ENCODE measurements around the gene ERGIC1. TPM values are rescaled to one million over a fixed set of nuclear protein-coding genes. Genes with fewer than 3 reads are reported as not detected.
"Not testable (repeated sequence)": the region's sequence is repeated elsewhere in the genome, so short reads cannot be mapped to it uniquely, and the experiment has no call there.

ERGIC1 gene
- polyA plus RNA-seq, 4 donors = 58.1 to 127 (median 94.1) TPM

- peak overlapping the region in 1 of 3 donors; percentile 91 for H3K27ac ChIP-seq (ENCODE audit: low read depth in 1 of 3, low read length in 2 of 3)
- FAIRE-seq (no peak), DNase-seq (no peak)
- peaks cover 0 to 66% (median 0%) of the 10 kb centered on the region in 3 donors for H3K36me3 ChIP-seq (ENCODE audit: control insufficient read depth in 3 of 3, insufficient read depth in 2 of 3, low read depth in 1 of 3, low read length in 3 of 3)
- H3K4me1 ChIP-seq (ENCODE audit: control insufficient read depth in 3 of 3, insufficient read depth in 2 of 3, low read depth in 1 of 3, low read length in 2 of 3) = peaks cover 0 to 12% (median 1%) of the 10 kb centered on the region in 3 donors
- no peaks in the 10 kb centered on the region for H3K9me3 ChIP-seq (ENCODE audit: control insufficient read depth in 2 of 2, insufficient read depth in 1 of 2, low read depth in 1 of 2, low read length in 1 of 2)
- no peak overlapping the region for H3K4me3 ChIP-seq (ENCODE audit: low read depth in 1 of 3, low read length in 3 of 3)
- no peaks in the 10 kb centered on the region for H3K27me3 ChIP-seq (ENCODE audit: control insufficient read depth in 3 of 3, insufficient read depth in 3 of 3, low read length in 3 of 3)
- WGBS, 3 donors = 86 to 92% (median 92%) methylated on average over 7 of the region's 7 CpGs
Observed at GRCh38 chr5:172896465-172896864, 62.4 kb downstream of the ERGIC1 start.

GRCh38 chr5:172897067-172897466 is 63.0 kb downstream of the ERGIC1 start:
- WGBS, 3 donors = 90 to 92% (median 92%) methylated on average over 7 of the region's 7 CpGs
- H3K9me3 ChIP-seq (ENCODE audit: control insufficient read depth in 2 of 2, insufficient read depth in 1 of 2, low read depth in 1 of 2, low read length in 1 of 2) = not testable (repeated sequence)

GRCh38 chr5:172897481-172898217 is 63.6 kb downstream of the ERGIC1 start:
- peak overlapping the region in 2 of 3 donors; percentile 43 to 91 for H3K27ac ChIP-seq (ENCODE audit: low read depth in 1 of 3, low read length in 2 of 3)
- FAIRE-seq (no peak), DNase-seq (no peak)
- H3K4me1 ChIP-seq (ENCODE audit: control insufficient read depth in 3 of 3, insufficient read depth in 2 of 3, low read depth in 1 of 3, low read length in 2 of 3) = peaks cover 0 to 21% (median 1%) of the 10 kb centered on the region in 3 donors
- H3K36me3 ChIP-seq (ENCODE audit: control insufficient read depth in 3 of 3, insufficient read depth in 2 of 3, low read depth in 1 of 3, low read length in 3 of 3) = peaks cover 0 to 69% (median 0%) of the 10 kb centered on the region in 3 donors
- no peaks in the 10 kb centered on the region for H3K9me3 ChIP-seq (ENCODE audit: control insufficient read depth in 2 of 2, insufficient read depth in 1 of 2, low read depth in 1 of 2, low read length in 1 of 2)
- H3K27me3 ChIP-seq (ENCODE audit: control insufficient read depth in 3 of 3, insufficient read depth in 3 of 3, low read length in 3 of 3) = no peaks in the 10 kb centered on the region
- 58 to 78% (median 70%) methylated on average over 16 of the region's 16 CpGs for WGBS, 3 donors
- no peak overlapping the region for H3K4me3 ChIP-seq (ENCODE audit: low read depth in 1 of 3, low read length in 3 of 3)

More at GRCh38 chr5:172897067-172897466, 63.0 kb downstream of the ERGIC1 start:
- DNase-seq; FAIRE-seq; H3K4me3 ChIP-seq (ENCODE audit: low read depth in 1 of 3, low read length in 3 of 3); H3K27me3 ChIP-seq (ENCODE audit: control insufficient read depth in 3 of 3, insufficient read depth in 3 of 3, low read length in 3 of 3): not testable (repeated sequence)
- H3K4me1 ChIP-seq (ENCODE audit: control insufficient read depth in 3 of 3, insufficient read depth in 2 of 3, low read depth in 1 of 3, low read length in 2 of 3) = peaks cover 0 to 16% (median 1%) of the 10 kb centered on the region in 3 donors
- H3K36me3 ChIP-seq (ENCODE audit: control insufficient read depth in 3 of 3, insufficient read depth in 2 of 3, low read depth in 1 of 3, low read length in 3 of 3) = peaks cover 0 to 69% (median 0%) of the 10 kb centered on the region in 3 donors
- peak overlapping the region in 2 of 3 donors; percentile 43 to 91 for H3K27ac ChIP-seq (ENCODE audit: low read depth in 1 of 3, low read length in 2 of 3)

- FAIRE-seq = no peak
- 94 to 98% (median 97%) methylated on average over 3 of the region's 3 CpGs for WGBS, 3 donors
- Histone ChIP-seq H3K4me1 (ENCODE audit: control insufficient read depth in 3 of 3, insufficient read depth in 2 of 3, low read depth in 1 of 3, low read length in 2 of 3) (peaks cover 0 to 28% (median 1%) of the 10 kb centered on the region in 3 donors), H3K27ac (ENCODE audit: low read depth in 1 of 3, low read length in 2 of 3) (peak overlapping the region in 2 of 3 donors; percentile 43 to 91), H3K9me3 (ENCODE audit: control insufficient read depth in 2 of 2, insufficient read depth in 1 of 2, low read depth in 1 of 2, low read length in 1 of 2) (no peaks in the 10 kb centered on the region), H3K4me3 (ENCODE audit: low read depth in 1 of 3, low read length in 3 of 3) (no peak overlapping the region), H3K27me3 (ENCODE audit: control insufficient read depth in 3 of 3, insufficient read depth in 3 of 3, low read length in 3 of 3) (no peaks in the 10 kb centered on the region), H3K36me3 (ENCODE audit: control insufficient read depth in 3 of 3, insufficient read depth in 2 of 3, low read depth in 1 of 3, low read length in 3 of 3) (peaks cover 0 to 67% (median 0%) of the 10 kb centered on the region in 3 donors)
- DNase-seq = no peak
Observed at GRCh38 chr5:172898218-172898842, 64.3 kb downstream of the ERGIC1 start.

GRCh38 chr5:172898843-172899369 is 64.9 kb downstream of the ERGIC1 start:
- peaks cover 0 to 71% (median 0%) of the 10 kb centered on the region in 3 donors for H3K36me3 ChIP-seq (ENCODE audit: control insufficient read depth in 3 of 3, insufficient read depth in 2 of 3, low read depth in 1 of 3, low read length in 3 of 3)
- H3K4me3 ChIP-seq (ENCODE audit: low read depth in 1 of 3, low read length in 3 of 3) = no peak overlapping the region
- 93 to 98% (median 98%) methylated on average over 4 to 7 of the region's 7 CpGs for WGBS, 3 donors
- no peaks in the 10 kb centered on the region for H3K27me3 ChIP-seq (ENCODE audit: control insufficient read depth in 3 of 3, insufficient read depth in 3 of 3, low read length in 3 of 3)
- peaks cover 1 to 34% (median 3%) of the 10 kb centered on the region in 3 donors for H3K4me1 ChIP-seq (ENCODE audit: control insufficient read depth in 3 of 3, insufficient read depth in 2 of 3, low read depth in 1 of 3, low read length in 2 of 3)
- no peak for DNase-seq
- peak overlapping the region in 1 of 3 donors; percentile 91 for H3K27ac ChIP-seq (ENCODE audit: low read depth in 1 of 3, low read length in 2 of 3)
- no peaks in the 10 kb centered on the region for H3K9me3 ChIP-seq (ENCODE audit: control insufficient read depth in 2 of 2, insufficient read depth in 1 of 2, low read depth in 1 of 2, low read length in 1 of 2)
- FAIRE-seq = no peak

- Histone ChIP-seq H3K27me3 (ENCODE audit: control insufficient read depth in 3 of 3, insufficient read depth in 3 of 3, low read length in 3 of 3) (no peaks in the 10 kb centered on the region), H3K9me3 (ENCODE audit: control insufficient read depth in 2 of 2, insufficient read depth in 1 of 2, low read depth in 1 of 2, low read length in 1 of 2) (no peaks in the 10 kb centered on the region), H3K4me3 (ENCODE audit: low read depth in 1 of 3, low read length in 3 of 3) (no peak overlapping the region), H3K27ac (ENCODE audit: low read depth in 1 of 3, low read length in 2 of 3) (peak overlapping the region in 1 of 3 donors; percentile 21), H3K36me3 (ENCODE audit: control insufficient read depth in 3 of 3, insufficient read depth in 2 of 3, low read depth in 1 of 3, low read length in 3 of 3) (peaks cover 0 to 72% (median 0%) of the 10 kb centered on the region in 3 donors), H3K4me1 (ENCODE audit: control insufficient read depth in 3 of 3, insufficient read depth in 2 of 3, low read depth in 1 of 3, low read length in 2 of 3) (peaks cover 4 to 39% (median 7%) of the 10 kb centered on the region in 3 donors)
- 93 to 96% (median 96%) methylated on average over 7 of the region's 7 CpGs for WGBS, 3 donors
- FAIRE-seq (no peak), DNase-seq (no peak)
Observed at GRCh38 chr5:172899436-172899835, 65.4 kb downstream of the ERGIC1 start.

- Histone ChIP-seq H3K9me3 (ENCODE audit: control insufficient read depth in 2 of 2, insufficient read depth in 1 of 2, low read depth in 1 of 2, low read length in 1 of 2) (no peaks in the 10 kb centered on the region), H3K27ac (ENCODE audit: low read depth in 1 of 3, low read length in 2 of 3) (peak overlapping the region; percentile 10 to 52 (median 24)), H3K4me3 (ENCODE audit: low read depth in 1 of 3, low read length in 3 of 3) (no peak overlapping the region), H3K27me3 (ENCODE audit: control insufficient read depth in 3 of 3, insufficient read depth in 3 of 3, low read length in 3 of 3) (no peaks in the 10 kb centered on the region), H3K36me3 (ENCODE audit: control insufficient read depth in 3 of 3, insufficient read depth in 2 of 3, low read depth in 1 of 3, low read length in 3 of 3) (peaks cover 0 to 81% (median 0%) of the 10 kb centered on the region in 3 donors), H3K4me1 (ENCODE audit: control insufficient read depth in 3 of 3, insufficient read depth in 2 of 3, low read depth in 1 of 3, low read length in 2 of 3) (peaks cover 4 to 55% (median 7%) of the 10 kb centered on the region in 3 donors)
- WGBS, 3 donors = 69 to 75% (median 69%) methylated on average over 10 of the region's 10 CpGs
- DNase-seq (no peak), FAIRE-seq (no peak)
Observed at GRCh38 chr5:172901012-172901780, 67.1 kb downstream of the ERGIC1 start.

Data from small intestine (tissue), 7 donors.